GM12872 (cell line): ENCODE measurements around the gene PCLO.

ENCODE experiments used
- CTCF ChIP-seq: IDR thresholded peaks from 3 replicates; pipeline ENCODE4 v1.5.1; 2011; ENCODE audit warnings: low read depth, mild to moderate bottlenecking, low read length, moderate library complexity; ENCODE audit not compliant: insufficient read depth

PCLO gene

GRCh38 chr7:82926477-82926876, 236.2 kb downstream of the PCLO start:
- no peak for TF ChIP-seq CTCF

- no peak for TF ChIP-seq CTCF
Measured at GRCh38 chr7:82925331-82925730, 237.4 kb downstream of the PCLO start.

- TF ChIP-seq CTCF, result no peak
Measured at GRCh38 chr7:82906502-82906901, 256.2 kb downstream of the PCLO start.

- no peak for TF ChIP-seq CTCF
Measured at GRCh38 chr7:82904871-82905270, 257.8 kb downstream of the PCLO start.

DNA sequence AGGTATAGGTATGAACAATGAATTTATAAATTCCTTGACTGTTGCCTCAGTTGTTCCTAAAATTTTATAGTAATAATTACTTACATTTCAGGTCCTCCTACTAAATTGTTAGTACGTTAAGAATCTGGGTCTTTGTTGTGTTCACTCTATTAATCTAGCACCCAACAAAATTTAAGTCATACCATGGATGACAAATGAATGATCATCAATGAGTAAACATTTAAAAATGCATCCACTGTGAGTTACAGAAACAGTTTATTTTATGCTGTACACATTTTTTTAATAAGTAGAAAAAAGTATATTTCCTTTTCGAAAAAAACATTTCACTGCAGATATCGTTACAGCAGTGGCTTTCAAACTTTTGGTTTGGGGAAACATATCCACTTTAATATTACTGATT, 265.2 kb downstream of the PCLO start:
- no peak for TF ChIP-seq CTCF

GRCh38 chr7:82886324-82886723, 276.4 kb downstream of the PCLO start:
- TF ChIP-seq CTCF, result no peak

DNA sequence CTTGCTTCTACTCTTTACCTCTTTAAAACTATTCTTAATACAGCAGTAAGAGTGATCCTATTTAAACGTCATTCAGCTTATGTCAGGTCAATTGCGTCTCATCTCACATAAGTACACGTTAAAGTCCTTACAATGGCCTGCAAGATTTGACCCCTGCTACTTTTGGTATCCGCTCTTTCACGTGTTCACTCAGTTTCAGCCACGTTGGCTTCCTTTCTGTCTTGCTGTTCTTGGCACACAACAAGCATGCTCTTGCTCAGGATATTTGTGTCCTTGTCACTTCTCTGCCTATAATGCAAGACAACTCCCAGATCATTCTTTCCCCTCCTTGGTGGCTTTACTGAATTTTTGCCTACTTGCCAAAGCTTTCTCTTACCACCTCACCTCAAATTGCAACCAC, 296.8 kb downstream of the PCLO start:
- no peak for TF ChIP-seq CTCF

DNA sequence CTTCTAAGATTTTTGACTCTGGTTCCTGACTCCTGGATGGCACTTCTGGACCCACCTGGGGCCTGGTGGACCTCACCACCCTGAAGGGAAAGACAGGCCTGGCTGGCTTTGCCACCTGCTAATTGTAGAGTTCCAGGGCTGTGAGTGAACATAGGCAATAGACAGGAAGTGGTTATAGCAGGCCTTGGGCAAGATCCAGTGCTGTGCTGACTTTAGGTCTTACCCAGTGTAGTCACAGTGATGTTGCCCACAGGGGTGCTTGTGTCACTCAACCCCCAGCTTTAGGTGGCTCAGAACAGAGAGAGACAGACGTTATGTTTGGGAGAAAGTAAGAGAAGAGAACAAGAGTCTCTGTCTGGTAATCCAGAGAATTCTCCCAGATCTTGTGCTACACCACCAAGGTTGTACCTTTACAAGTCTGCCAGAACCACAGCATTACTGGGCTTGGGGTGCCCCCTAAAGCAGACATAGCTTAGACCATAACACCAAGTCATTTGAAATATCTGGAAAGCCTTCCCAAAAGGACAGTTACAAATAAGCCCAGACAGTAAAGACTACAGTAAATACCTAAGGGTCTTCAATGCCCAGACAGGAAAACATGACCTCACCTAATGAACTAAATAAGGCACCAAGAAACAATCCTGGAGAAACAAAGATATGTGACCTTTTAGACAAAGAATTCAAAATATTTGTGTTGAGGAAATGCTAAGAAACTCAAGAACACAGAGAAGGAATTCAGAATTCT, 303.4 kb downstream of the PCLO start:
- TF ChIP-seq CTCF, result no peak
